BJ (cell line): ENCODE results near the gene GALNT2. TPM values are rescaled to one million over a fixed set of nuclear protein-coding genes. Genes with fewer than 3 reads are reported as not detected.

Experiments used
- CTCF ChIA-PET: fragments of 350-600 bp; formaldehyde crosslinking; extraction: SDS; loops from one replicate; lab custom pipeline; 2021; ENCODE audit warnings: antibody characterized with exemption, inconsistent platforms; lab: Yijun Ruan, JAX
- POLR2A ChIA-PET: fragments of 300-600 bp; sonication (Branson Sonifier 250); formaldehyde crosslinking; extraction: SDS; loops from one replicate; lab custom pipeline; 2021; ENCODE audit warnings: antibody characterized with exemption; lab: Charles Lee
- DNase-seq: peaks from one replicate; pipeline ENCODE4 v3.0.0-alpha.2; 2011; ENCODE audit warnings: low read depth
- H3K27me3 ChIP-seq: 2 replicates; pipeline ENCODE4 v1.6.0; 2011; ENCODE audit warnings: low read length; ENCODE audit not compliant: control insufficient read depth, insufficient read depth
- H3K36me3 ChIP-seq: 2 replicates; pipeline ENCODE4 v1.5.1; 2011; ENCODE audit warnings: low read length; ENCODE audit not compliant: control insufficient read depth, insufficient read depth
- H3K4me3 ChIP-seq: 2 replicates; pipeline ENCODE4 v1.5.1; 2011; ENCODE audit warnings: low read depth, mild to moderate bottlenecking, control low read depth, low read length
- CTCF ChIP-seq: IDR thresholded peaks from 2 replicates; pipeline ENCODE4 v1.5.1; 2011; ENCODE audit warnings: low read depth, mild to moderate bottlenecking, control low read depth, inconsistent platforms, low read length, moderate library complexity; ENCODE audit not compliant: insufficient read depth
- polyA plus RNA-seq: library from polyadenylated mRNA; depleted of rRNA; stranded (reverse); fragments of >200 nt; gene quantifications from 2 replicates; pipeline ENCODE4 v1.2.3, GENCODE V29; 2011

Gene GALNT2
- polyA plus RNA-seq, 1 experiment = 90.9 TPM

GRCh38 chr1:230271300-230272035 lies 204.4 kb downstream of the GALNT2 start:
- CTCF ChIA-PET = interaction anchor here (2.0 kb wide), 1 partner anchor 610 kb away, joined by 10 read pairs; no protein-coding TSS in a partner anchor
- POLR2A ChIA-PET = no interaction called here
- DNase-seq = no peak
- Histone ChIP-seq H3K4me3 (no peak overlapping the region), H3K27me3 (no peaks in the 10 kb centered on the region), H3K36me3 (peaks cover 14% of the 10 kb centered on the region)
- no peak for TF ChIP-seq CTCF

- TF ChIP-seq CTCF = no peak
- no peak for DNase-seq
- ChIA-PET CTCF (interaction anchor here (1.7 kb wide), 1 partner anchor 181 kb away, joined by 4 read pairs; no protein-coding TSS in a partner anchor), POLR2A (no interaction called here)
- Histone ChIP-seq H3K36me3 (peaks cover 11% of the 10 kb centered on the region), H3K4me3 (no peak overlapping the region), H3K27me3 (no peaks in the 10 kb centered on the region)
These were observed 205.5 kb downstream of the GALNT2 start for GRCh38 chr1:230272557-230272956.

GRCh38 chr1:230273141-230273710 lies 206.2 kb downstream of the GALNT2 start:
- CTCF ChIA-PET = interaction anchor here (0.9 to 1.7 kb wide), 2 partner anchors 182 to 612 kb away, joined by 3 to 4 read pairs; no protein-coding TSS in a partner anchor
- no peaks in the 10 kb centered on the region for H3K27me3 ChIP-seq
- POLR2A ChIA-PET = no interaction called here
- no peak overlapping the region for H3K4me3 ChIP-seq
- DNase-seq = no peak
- no peak for TF ChIP-seq CTCF
- H3K36me3 ChIP-seq = peaks cover 10% of the 10 kb centered on the region

GRCh38 chr1:230274254-230274653 lies 207.2 kb downstream of the GALNT2 start:
- Histone ChIP-seq H3K36me3 (peaks cover 10% of the 10 kb centered on the region), H3K27me3 (no peaks in the 10 kb centered on the region), H3K4me3 (no peak overlapping the region)
- ChIA-PET POLR2A (no interaction called here), CTCF (interaction anchor here (0.9 to 1.7 kb wide), 2 partner anchors 183 to 613 kb away, joined by 3 to 4 read pairs; no protein-coding TSS in a partner anchor)
- TF ChIP-seq CTCF = no peak
- DNase-seq = no peak

GRCh38 chr1:230276401-230276800 lies 209.4 kb downstream of the GALNT2 start:
- Histone ChIP-seq H3K4me3 (no peak overlapping the region), H3K27me3 (no peaks in the 10 kb centered on the region), H3K36me3 (peaks cover 12% of the 10 kb centered on the region)
- TF ChIP-seq CTCF = no peak
- DNase-seq = no peak
- ChIA-PET CTCF (no interaction called here), POLR2A (no interaction called here)
